Measurements from ENCODE around the gene GATA5.

DNA sequence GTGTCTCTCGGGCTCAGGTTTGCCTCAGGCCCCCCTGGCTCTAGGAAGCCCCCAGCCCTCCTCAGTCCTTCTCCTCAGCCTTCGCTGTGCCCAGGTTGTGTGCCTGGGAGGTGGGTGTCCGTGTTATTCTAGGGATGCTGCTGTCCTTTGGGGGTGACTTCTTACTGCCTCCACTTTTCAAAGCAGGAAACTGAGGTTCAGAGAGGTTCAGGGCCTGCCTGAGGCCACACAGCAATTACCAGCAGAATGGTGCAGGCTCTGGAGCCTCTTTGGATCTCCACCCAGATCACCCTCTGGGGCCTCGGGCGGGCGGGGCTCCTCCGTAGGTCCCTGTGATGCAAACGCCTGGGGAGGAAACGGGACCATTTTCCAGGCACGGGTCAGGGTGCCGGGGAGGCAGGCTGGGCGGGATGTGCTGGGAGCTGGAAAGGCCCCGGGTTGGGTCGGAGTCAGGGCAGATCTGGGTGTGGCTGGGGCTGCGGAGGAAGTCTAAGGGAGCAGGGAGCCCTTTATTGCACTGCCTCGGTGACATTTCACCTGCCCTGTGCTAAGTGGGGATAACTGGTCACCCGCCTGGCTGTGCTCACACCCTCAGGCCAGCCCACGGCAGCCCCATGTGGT, 23.2 kb downstream of the GATA5 start:
- TF ChIP-seq POLR2AphosphoS5 (IDR thresholded peaks at IDR 0.05) (no peak), CTCF (IDR thresholded peaks at IDR 0.05 in 8 of 11, conservative IDR thresholded peaks at IDR 0.05 in 3 of 11) (no peak), POLR2A (IDR thresholded peaks at IDR 0.05) (no peak)

Data from spleen (tissue), 7 donors.